Measurements from ENCODE around the gene LSM6. TPM values are rescaled to one million over a fixed set of nuclear protein-coding genes. Genes with fewer than 3 reads are reported as not detected.
A peak's percentile ranks its signal among the peaks of the same experiment; 100 is the strongest.

LSM6 gene
- total RNA-seq, 1 donor from 2014 or later = 10.7 TPM

DNA sequence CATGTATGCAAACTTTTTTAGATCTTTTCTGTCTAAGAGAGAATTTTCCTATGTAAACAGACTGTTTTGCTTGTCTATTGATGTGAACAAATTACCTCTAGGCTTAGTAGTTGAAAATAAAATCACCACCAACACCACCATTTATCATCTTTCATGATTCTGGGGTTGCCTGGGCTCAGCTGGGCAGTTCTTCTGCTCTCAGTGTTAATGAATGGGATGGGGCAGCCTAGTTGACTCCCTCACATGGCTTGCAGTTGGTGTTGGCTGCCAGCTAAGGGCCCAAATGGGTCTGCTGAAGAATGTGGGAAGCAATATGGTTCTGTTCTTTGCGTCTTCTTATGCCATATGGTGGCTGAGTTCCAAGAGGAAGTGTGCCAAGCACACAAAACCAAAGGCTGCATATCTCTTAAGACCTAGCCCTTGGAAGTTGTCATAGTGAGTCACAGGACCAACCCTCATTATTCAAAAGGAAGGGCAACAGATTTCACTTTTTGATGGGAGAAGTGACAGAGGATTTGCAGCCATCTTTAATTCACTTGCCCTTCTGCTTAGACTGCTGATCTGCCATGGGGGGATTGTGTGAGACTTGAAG, 56.7 kb downstream of the LSM6 start:
- Histone ChIP-seq H3K4me3 (no peak overlapping the region), H3K9me3 (peaks cover 2 to 5% of the 10 kb centered on the region in 2 donors), H3K36me3 (no peaks in the 10 kb centered on the region), H3K27ac (no peak overlapping the region), H3K4me1 (no peaks in the 10 kb centered on the region), H3K27me3 (no peaks in the 10 kb centered on the region)
- DNase-seq (ENCODE audit: low spot score in 2 of 2) = no peak
- TF ChIP-seq, protein P1, sequence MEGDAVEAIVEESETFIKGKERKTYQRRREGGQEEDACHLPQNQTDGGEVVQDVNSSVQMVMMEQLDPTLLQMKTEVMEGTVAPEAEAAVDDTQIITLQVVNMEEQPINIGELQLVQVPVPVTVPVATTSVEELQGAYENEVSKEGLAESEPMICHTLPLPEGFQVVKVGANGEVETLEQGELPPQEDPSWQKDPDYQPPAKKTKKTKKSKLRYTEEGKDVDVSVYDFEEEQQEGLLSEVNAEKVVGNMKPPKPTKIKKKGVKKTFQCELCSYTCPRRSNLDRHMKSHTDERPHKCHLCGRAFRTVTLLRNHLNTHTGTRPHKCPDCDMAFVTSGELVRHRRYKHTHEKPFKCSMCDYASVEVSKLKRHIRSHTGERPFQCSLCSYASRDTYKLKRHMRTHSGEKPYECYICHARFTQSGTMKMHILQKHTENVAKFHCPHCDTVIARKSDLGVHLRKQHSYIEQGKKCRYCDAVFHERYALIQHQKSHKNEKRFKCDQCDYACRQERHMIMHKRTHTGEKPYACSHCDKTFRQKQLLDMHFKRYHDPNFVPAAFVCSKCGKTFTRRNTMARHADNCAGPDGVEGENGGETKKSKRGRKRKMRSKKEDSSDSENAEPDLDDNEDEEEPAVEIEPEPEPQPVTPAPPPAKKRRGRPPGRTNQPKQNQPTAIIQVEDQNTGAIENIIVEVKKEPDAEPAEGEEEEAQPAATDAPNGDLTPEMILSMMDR (IDR thresholded peaks at IDR 0.05) = no peak
- intact Hi-C loops (cut with DNase I) = no loop called here

DNA sequence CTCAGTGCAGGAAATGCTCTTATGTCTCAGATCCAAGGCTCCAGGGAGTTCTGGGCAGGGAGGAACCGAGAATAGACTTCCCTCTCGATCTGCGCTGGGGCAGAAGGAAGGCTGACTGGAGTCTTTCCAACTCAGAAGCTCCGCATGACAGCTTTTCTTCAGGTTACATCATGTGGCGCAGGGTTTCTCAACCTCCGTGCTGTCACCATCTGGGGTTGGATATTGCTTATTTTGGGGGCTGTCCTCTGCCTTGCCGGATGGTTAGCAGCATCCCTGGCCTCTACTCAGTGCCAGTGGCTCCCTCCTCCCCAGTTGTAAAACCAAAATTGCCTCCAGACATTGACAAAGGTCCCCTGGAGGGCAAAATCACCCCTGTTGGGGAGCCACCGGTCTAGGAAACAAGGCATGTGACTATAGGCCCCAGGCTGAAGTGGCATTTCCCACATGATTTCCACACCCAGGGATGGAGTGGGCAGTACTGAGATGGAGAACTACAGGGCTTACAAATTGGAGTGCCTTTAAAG, 60.2 kb downstream of the LSM6 start:
- H3K4me1 ChIP-seq = no peaks in the 10 kb centered on the region
- intact Hi-C loops (cut with DNase I) = no loop called here

DNA sequence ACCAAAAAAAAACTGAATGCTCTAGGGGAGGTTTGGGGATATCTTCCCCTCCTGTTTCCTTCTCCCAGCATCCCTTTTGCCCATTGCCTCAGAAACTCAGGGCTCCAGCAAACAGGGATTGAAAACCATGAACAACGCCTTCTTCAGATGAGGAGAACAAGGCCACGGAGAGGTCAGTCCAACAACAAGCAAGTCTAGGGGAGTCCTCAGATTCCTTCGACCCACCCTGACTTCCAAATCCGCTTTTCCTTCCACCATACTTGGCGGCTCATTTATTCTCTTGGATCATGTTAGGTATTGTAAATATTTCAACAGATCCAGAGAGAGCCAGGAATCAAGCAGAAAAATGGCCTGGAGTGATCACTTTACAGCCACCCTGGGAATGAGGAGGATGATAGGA, 60.7 kb downstream of the LSM6 start:
- TF ChIP-seq, protein P1 (IDR thresholded peaks at IDR 0.05) = no peak
- no peaks in the 10 kb centered on the region for H3K4me1 ChIP-seq
- H3K4me3 ChIP-seq = no peak overlapping the region
- intact Hi-C loops (cut with DNase I) = no loop called here
- H3K9me3 ChIP-seq = peaks cover 2 to 5% of the 10 kb centered on the region in 2 donors
- H3K36me3 ChIP-seq = no peaks in the 10 kb centered on the region
- DNase-seq (ENCODE audit: low spot score in 2 of 2) = no peak
- H3K27ac ChIP-seq = peak overlapping the region in 1 of 2 donors; percentile 4
- H3K27me3 ChIP-seq = no peaks in the 10 kb centered on the region

More for the DNA sequence above, 60.2 kb downstream of the LSM6 start:
- TF ChIP-seq, protein P1 (IDR thresholded peaks at IDR 0.05) = no peak
- Histone ChIP-seq H3K4me3 (no peak overlapping the region), H3K27ac (peak overlapping the region in 1 of 2 donors; percentile 4), H3K36me3 (no peaks in the 10 kb centered on the region), H3K9me3 (peaks cover 2 to 5% of the 10 kb centered on the region in 2 donors), H3K27me3 (no peaks in the 10 kb centered on the region)
- DNase-seq (ENCODE audit: low spot score in 2 of 2) = no peak

DNA sequence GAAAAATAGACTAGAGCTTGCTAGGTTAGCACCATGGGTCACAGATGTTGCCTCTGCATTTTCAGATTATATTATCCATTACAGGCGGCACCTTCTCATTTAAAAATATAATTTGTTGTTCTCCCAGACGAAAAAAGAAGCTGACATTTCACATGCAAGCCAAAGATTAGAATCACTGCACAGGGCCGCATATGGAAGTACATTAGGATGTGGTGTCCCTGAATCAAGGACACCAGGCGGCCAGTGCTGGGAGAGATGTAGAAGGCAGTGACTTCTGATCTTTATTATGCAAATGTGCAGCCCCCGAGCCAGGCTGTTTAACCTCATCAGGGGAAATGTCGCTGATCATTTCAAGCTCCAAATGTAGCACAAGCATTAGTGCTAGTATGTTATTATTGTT, 61.6 kb downstream of the LSM6 start:
- Histone ChIP-seq H3K36me3 (no peaks in the 10 kb centered on the region), H3K9me3 (peaks cover 2 to 5% of the 10 kb centered on the region in 2 donors), H3K4me1 (peaks cover 0 to under 1% of the 10 kb centered on the region in 2 donors), H3K27ac (no peak overlapping the region), H3K27me3 (no peaks in the 10 kb centered on the region), H3K4me3 (no peak overlapping the region)
- TF ChIP-seq, protein P1 (IDR thresholded peaks at IDR 0.05) = no peak
- DNase-seq (ENCODE audit: low spot score in 2 of 2) = no peak
- intact Hi-C loops (cut with DNase I) = no loop called here

DNA sequence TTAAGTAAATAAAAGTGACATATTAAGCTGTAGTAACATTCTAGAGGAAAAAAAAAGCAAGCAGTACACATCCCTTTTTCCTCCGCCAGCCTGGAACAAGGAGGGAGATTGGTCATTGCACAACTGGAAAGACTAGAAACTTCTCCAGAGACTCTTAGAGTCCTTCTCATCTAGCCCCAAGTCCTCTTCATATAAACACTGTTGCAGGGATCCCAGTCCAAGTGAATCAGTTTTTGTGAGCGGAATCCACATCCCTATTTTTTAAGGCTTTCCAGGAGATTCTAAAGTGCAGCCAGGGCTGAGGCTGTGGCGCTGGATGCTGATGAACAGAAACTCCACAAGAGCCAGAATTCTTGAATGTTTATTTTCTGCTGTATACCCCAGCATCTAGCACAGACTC, 62.6 kb downstream of the LSM6 start:
- Histone ChIP-seq H3K27ac (no peak overlapping the region), H3K36me3 (no peaks in the 10 kb centered on the region), H3K9me3 (no peaks in the 10 kb centered on the region), H3K4me1 (peaks cover under 1 to 9% of the 10 kb centered on the region in 2 donors), H3K27me3 (no peaks in the 10 kb centered on the region), H3K4me3 (no peak overlapping the region)
- DNase-seq (ENCODE audit: low spot score in 2 of 2) = no peak
- intact Hi-C loops (cut with DNase I) = no loop called here
- TF ChIP-seq, protein P1 (IDR thresholded peaks at IDR 0.05) = no peak

Other genes starting within 250 kb of the LSM6 start
- gene ZNF827, start 236.9 kb upstream of the LSM6 start, total RNA-seq = 19.5 TPM
- gene REELD1, start 38.8 kb downstream of the LSM6 start, total RNA-seq = not detected